ENCODE data around the gene WWOX. TPM values are rescaled to one million over a fixed set of nuclear protein-coding genes. Genes with fewer than 3 reads are reported as not detected.

Gene WWOX
- polyA plus RNA-seq, 1 donor from 2014 or later: 25.6 TPM

GRCh38 chr16:79054211-79054984 lies 954.9 kb downstream of the WWOX start:
- Histone ChIP-seq H3K9me3 (ENCODE audit: low read length) (no peaks in the 10 kb centered on the region), H3K27ac (ENCODE audit: low read length) (no peak overlapping the region), H3K36me3 (ENCODE audit: insufficient read depth, low read length) (no peaks in the 10 kb centered on the region), H4K20me1 (ENCODE audit: insufficient read depth) (no peaks in the 10 kb centered on the region), H3K4me2 (ENCODE audit: low read length) (no peak overlapping the region), H3K4me3 (ENCODE audit: low read length) (no peak overlapping the region), H3F3A (ENCODE audit: insufficient read depth, low read length, poor library complexity, severe bottlenecking) (no peaks in the 10 kb centered on the region), H2AFZ (ENCODE audit: low read depth, low read length) (no peak overlapping the region), H3K27me3 (ENCODE audit: insufficient read depth, low read depth, low read length) (no peaks in the 10 kb centered on the region), H3K9me2 (ENCODE audit: insufficient read depth, low read length) (no peaks in the 10 kb centered on the region), H3K79me2 (replicated peaks; ENCODE audit: insufficient read depth, low read length) (no peaks in the 10 kb centered on the region), H3K9ac (ENCODE audit: low read length) (no peak overlapping the region)
- TF ChIP-seq TAF1 (IDR thresholded peaks at IDR 0.05; ENCODE audit: low read depth) (no peak), EP300 (conservative IDR thresholded peaks at IDR 0.05; ENCODE audit: poor library complexity, severe bottlenecking) (no peak), CTCF (IDR thresholded peaks at IDR 0.05; ENCODE audit: poor library complexity, severe bottlenecking) (no peak), RAD21 (conservative IDR thresholded peaks at IDR 0.05) (no peak), EZH2 (IDR thresholded peaks at IDR 0.05; ENCODE audit: borderline replicate concordance, insufficient read depth, low read length, poor library complexity, severe bottlenecking) (no peak), REST (IDR thresholded peaks at IDR 0.05; ENCODE audit: borderline replicate concordance) (no peak), MXI1 (conservative IDR thresholded peaks at IDR 0.05; ENCODE audit: poor library complexity, severe bottlenecking) (no peak), POLR2AphosphoS5 (IDR thresholded peaks at IDR 0.05) (no peak), SMC3 (conservative IDR thresholded peaks at IDR 0.05; ENCODE audit: poor library complexity) (no peak)

GRCh38 chr16:79055251-79055970 lies 956.0 kb downstream of the WWOX start:
- H4K20me1 ChIP-seq (ENCODE audit: insufficient read depth): no peaks in the 10 kb centered on the region
- no peak overlapping the region for H3K27ac ChIP-seq (ENCODE audit: low read length)
- H3K36me3 ChIP-seq (ENCODE audit: insufficient read depth, low read length): no peaks in the 10 kb centered on the region
- no peak overlapping the region for H3K4me3 ChIP-seq (ENCODE audit: low read length)
- no peak overlapping the region for H3K4me2 ChIP-seq (ENCODE audit: low read length)
- no peak overlapping the region for H2AFZ ChIP-seq (ENCODE audit: low read depth, low read length)
- TF ChIP-seq REST (IDR thresholded peaks at IDR 0.05; ENCODE audit: borderline replicate concordance) (no peak), CTCF (IDR thresholded peaks at IDR 0.05; ENCODE audit: poor library complexity, severe bottlenecking) (no peak), POLR2AphosphoS5 (IDR thresholded peaks at IDR 0.05) (no peak), TAF1 (IDR thresholded peaks at IDR 0.05; ENCODE audit: low read depth) (no peak), EP300 (conservative IDR thresholded peaks at IDR 0.05; ENCODE audit: poor library complexity, severe bottlenecking) (no peak), RAD21 (conservative IDR thresholded peaks at IDR 0.05) (no peak), EZH2 (IDR thresholded peaks at IDR 0.05; ENCODE audit: borderline replicate concordance, insufficient read depth, low read length, poor library complexity, severe bottlenecking) (no peak), MXI1 (conservative IDR thresholded peaks at IDR 0.05; ENCODE audit: poor library complexity, severe bottlenecking) (no peak)
- H3K79me2 ChIP-seq (replicated peaks; ENCODE audit: insufficient read depth, low read length): no peaks in the 10 kb centered on the region
- H3K9me3 ChIP-seq (ENCODE audit: low read length): no peaks in the 10 kb centered on the region
- no peaks in the 10 kb centered on the region for H3K9me2 ChIP-seq (ENCODE audit: insufficient read depth, low read length)
- H3K27me3 ChIP-seq (ENCODE audit: insufficient read depth, low read depth, low read length): no peaks in the 10 kb centered on the region
- no peak overlapping the region for H3K9ac ChIP-seq (ENCODE audit: low read length)
- no peaks in the 10 kb centered on the region for H3F3A ChIP-seq (ENCODE audit: insufficient read depth, low read length, poor library complexity, severe bottlenecking)

All from neural cell (in vitro differentiated cells).